HCT116 (cell line): ENCODE data around the gene MAST4. TPM values are rescaled to one million over a fixed set of nuclear protein-coding genes. Genes with fewer than 3 reads are reported as not detected.

Experiments used
- ATAC-seq: fragments of 200-7000 bp; cut with Tn5 transposase; 2 replicates; pipeline ENCODE4 v1.9.1; 2020; ENCODE audit warnings: mild to moderate bottlenecking, moderate library complexity
- BruUV-seq: library from RNA; stranded (reverse); fragments of 400-500 nt; replicated peaks from 2 replicates; lab custom pipeline; 2021; lab: Mats Ljungman, UMichigan
- CTCF ChIA-PET: fragments of 300-600 bp; sonication (Branson Sonifier 250); formaldehyde crosslinking; loops from one replicate; lab custom pipeline; 2021; ENCODE audit warnings: antibody characterized with exemption; lab: Charles Lee
- POLR2A ChIA-PET: fragments of 300-600, 350-600 bp; sonication (Branson Sonifier 250); formaldehyde crosslinking; loops from one replicate; lab custom pipeline; 2021; ENCODE audit warnings: antibody characterized with exemption; lab: Charles Lee
- RAD21 ChIA-PET, 2 experiments: fragments of 300-600 bp; sonication (Branson Sonifier 250); formaldehyde crosslinking; loops; one replicate each; lab custom pipeline; 2023; ENCODE audit warnings: low total read pairs in 2 of 2; ENCODE audit not compliant: uncharacterized antibody in 2 of 2, unreplicated experiment in 2 of 2, low non-redundant PET in 1 of 2; lab: Charles Lee
- DNase-seq: peaks from one replicate; pipeline ENCODE4 v3.0.0-alpha.2; 2010; ENCODE audit warnings: low read depth, low spot score
- H2AFZ ChIP-seq: fragments of 200-600 bp; shearing (Covaris generic), sonication (generic); 2 replicates; pipeline ENCODE4 v1.6.1; 2017; ENCODE audit warnings: low read depth, mixed run types, mixed read lengths, antibody characterized with exemption, low read length; ENCODE audit not compliant: poor library complexity, severe bottlenecking
- H3K27ac ChIP-seq: 2 replicates; pipeline ENCODE4 v1.5.1; 2012; ENCODE audit warnings: low read depth, low read length
- H3K27me3 ChIP-seq: fragments of 200-600 bp; sonication (generic); 2 replicates; pipeline ENCODE4 v1.6.1; 2016; ENCODE audit warnings: mixed run types, low read length, mixed read lengths; ENCODE audit not compliant: insufficient read depth
- H3K36me3 ChIP-seq, 2 experiments: fragments of 200-500 bp in 1 of 2; fragments of 200-600 bp in 1 of 2; sonication (Bioruptor generic) in 1 of 2; sonication (generic) in 1 of 2; 2 replicates each; pipeline versions ENCODE4 v1.5.1 to v1.6.1; 2014 to 2016; ENCODE audit warnings: low read length in 2 of 2, inconsistent platforms in 1 of 2, mixed read lengths in 1 of 2, mixed run types in 1 of 2; ENCODE audit not compliant: insufficient read depth in 2 of 2, control insufficient read depth in 1 of 2
- H3K4me1 ChIP-seq, 2 experiments: fragments of 200-600 bp in 1 of 2; sonication (generic) in 1 of 2; 2 replicates each; pipeline versions ENCODE4 v1.5.1 to v1.6.1; 2012 to 2017; ENCODE audit warnings: low read length in 2 of 2, inconsistent platforms in 1 of 2, mild to moderate bottlenecking in 1 of 2, mixed read lengths in 1 of 2, mixed run types in 1 of 2, moderate library complexity in 1 of 2; ENCODE audit not compliant: insufficient read depth in 2 of 2, control insufficient read depth in 1 of 2
- H3K4me2 ChIP-seq: fragments of 200-600 bp; sonication (generic); 2 replicates; pipeline ENCODE4 v1.6.1; 2017; ENCODE audit warnings: mixed run types, low read length, mixed read lengths
- H3K4me3 ChIP-seq, 2 experiments: fragments of 200-600 bp in 1 of 2; sonication (generic) in 1 of 2; replicated peaks in 1 of 2; 2 replicates each; pipeline ENCODE4 v1.5.1; 2011 to 2016; ENCODE audit warnings: low read length in 2 of 2, control low read depth in 1 of 2, low read depth in 1 of 2, mild to moderate bottlenecking in 1 of 2, mixed read lengths in 1 of 2, mixed run types in 1 of 2
- H3K79me2 ChIP-seq: fragments of 200-600 bp; sonication (generic); 2 replicates; pipeline ENCODE4 v1.6.1; 2017; ENCODE audit warnings: mild to moderate bottlenecking, mixed run types, low read length, moderate library complexity, mixed read lengths; ENCODE audit not compliant: insufficient read depth
- H3K9ac ChIP-seq: fragments of 200-600 bp; sonication (generic); 2 replicates; pipeline ENCODE4 v1.6.1; 2016; ENCODE audit warnings: low read length, mixed read lengths
- H3K9me2 ChIP-seq: fragments of 200-600 bp; sonication (generic), shearing (Covaris generic); 2 replicates; pipeline ENCODE4 v1.6.1; 2017; ENCODE audit warnings: mixed run types, mild to moderate bottlenecking, moderate library complexity; ENCODE audit not compliant: insufficient read depth
- H3K9me3 ChIP-seq, 2 experiments: fragments of 200-500 bp in 1 of 2; fragments of 200-600 bp in 1 of 2; sonication (Bioruptor generic) in 1 of 2; sonication (generic) in 1 of 2; 2 replicates each; pipeline ENCODE4 v1.6.1; 2014 to 2017; ENCODE audit warnings: low read length in 2 of 2, mixed read lengths in 2 of 2, inconsistent platforms in 1 of 2, low read depth in 1 of 2, mild to moderate bottlenecking in 1 of 2, mixed run types in 1 of 2, moderate library complexity in 1 of 2; ENCODE audit not compliant: control insufficient read depth in 1 of 2, insufficient read depth in 1 of 2
- H4K20me1 ChIP-seq: fragments of 200-600 bp; sonication (generic), shearing (Covaris generic); 2 replicates; pipeline ENCODE4 v1.6.1; 2017; ENCODE audit warnings: mixed run types, mild to moderate bottlenecking, moderate library complexity; ENCODE audit not compliant: insufficient read depth
- CTCF ChIP-seq, 3 experiments: fragments of 200-600 bp in 1 of 3; sonication (generic) in 1 of 3; IDR thresholded peaks in 2 of 3; conservative IDR thresholded peaks in 1 of 3; 2 replicates each; pipeline ENCODE4 v1.5.1; 2012 to 2017; ENCODE audit warnings: low read depth in 2 of 3, low read length in 2 of 3, antibody characterized with exemption in 1 of 3, borderline replicate concordance in 1 of 3, control low read depth in 1 of 3, mild to moderate bottlenecking in 1 of 3, mixed read lengths in 1 of 3, mixed run types in 1 of 3, moderate library complexity in 1 of 3; ENCODE audit not compliant: insufficient read depth in 1 of 3
- FOSL1 ChIP-seq: IDR thresholded peaks from 2 replicates; pipeline ENCODE4 v1.6.1; 2012; ENCODE audit warnings: low read depth
- JUND ChIP-seq: IDR thresholded peaks from 2 replicates; pipeline ENCODE4 v1.6.1; 2012
- POLR2A ChIP-seq: IDR thresholded peaks from 2 replicates; pipeline ENCODE4 v1.7.0; 2011; ENCODE audit warnings: borderline replicate concordance; ENCODE audit not compliant: insufficient read depth, insufficient read length; ENCODE audit errors: extremely low read depth
- POLR2AphosphoS5 ChIP-seq: IDR thresholded peaks from 2 replicates; pipeline ENCODE4 v1.6.1; 2011; ENCODE audit warnings: mild to moderate bottlenecking, low read depth, low read length, moderate library complexity
- RAD21 ChIP-seq: IDR thresholded peaks from 2 replicates; pipeline ENCODE4 v1.6.1; 2012; ENCODE audit warnings: low read depth, mild to moderate bottlenecking
- SIN3A ChIP-seq: IDR thresholded peaks from 2 replicates; pipeline ENCODE4 v1.6.1; 2012; ENCODE audit warnings: low read depth
- SP1 ChIP-seq: IDR thresholded peaks from 2 replicates; pipeline ENCODE4 v1.6.1; 2012; ENCODE audit warnings: low read depth
- TCF7L2 ChIP-seq: IDR thresholded peaks from 2 replicates; pipeline ENCODE4 v1.7.0; 2011; ENCODE audit warnings: borderline replicate concordance, inconsistent platforms; ENCODE audit not compliant: insufficient read depth, insufficient read length; ENCODE audit errors: extremely low read depth
- YY1 ChIP-seq: IDR thresholded peaks from 2 replicates; pipeline ENCODE4 v1.6.1; 2011; ENCODE audit warnings: low read length, low read depth, moderate library complexity, mild to moderate bottlenecking; ENCODE audit not compliant: insufficient replicate concordance; ENCODE audit errors: extremely low read depth
- ZFX ChIP-seq: fragments of 450-650 bp; IDR thresholded peaks from 2 replicates; pipeline ENCODE4 v1.6.1; 2017
- ZNF274 ChIP-seq: fragments of 200-500 bp; sonication (Bioruptor generic); IDR thresholded peaks from 2 replicates; pipeline ENCODE4 v1.6.1; 2014; ENCODE audit warnings: mild to moderate bottlenecking, low read depth, low read length, inconsistent platforms
- intact Hi-C: fragments of 100-400 bp; cut with micrococcal nuclease; formaldehyde crosslinking; loops from 2 replicates; pipeline ENCODE4 v1.10.0; 2022
- total RNA-seq: library from RNA; stranded (reverse); gene quantifications from one replicate; pipeline ENCODE4 v1.2.1, GENCODE V29; 2021; ENCODE audit not compliant: unreplicated experiment
- TF ChIP-seq, protein P1 (sequence below): IDR thresholded peaks from 2 replicates; pipeline ENCODE4 v1.6.1; 2012; ENCODE audit warnings: low read depth

MAST4 gene
- total RNA-seq, 1 experiment from 2014 or later: 1.1 TPM

DNA sequence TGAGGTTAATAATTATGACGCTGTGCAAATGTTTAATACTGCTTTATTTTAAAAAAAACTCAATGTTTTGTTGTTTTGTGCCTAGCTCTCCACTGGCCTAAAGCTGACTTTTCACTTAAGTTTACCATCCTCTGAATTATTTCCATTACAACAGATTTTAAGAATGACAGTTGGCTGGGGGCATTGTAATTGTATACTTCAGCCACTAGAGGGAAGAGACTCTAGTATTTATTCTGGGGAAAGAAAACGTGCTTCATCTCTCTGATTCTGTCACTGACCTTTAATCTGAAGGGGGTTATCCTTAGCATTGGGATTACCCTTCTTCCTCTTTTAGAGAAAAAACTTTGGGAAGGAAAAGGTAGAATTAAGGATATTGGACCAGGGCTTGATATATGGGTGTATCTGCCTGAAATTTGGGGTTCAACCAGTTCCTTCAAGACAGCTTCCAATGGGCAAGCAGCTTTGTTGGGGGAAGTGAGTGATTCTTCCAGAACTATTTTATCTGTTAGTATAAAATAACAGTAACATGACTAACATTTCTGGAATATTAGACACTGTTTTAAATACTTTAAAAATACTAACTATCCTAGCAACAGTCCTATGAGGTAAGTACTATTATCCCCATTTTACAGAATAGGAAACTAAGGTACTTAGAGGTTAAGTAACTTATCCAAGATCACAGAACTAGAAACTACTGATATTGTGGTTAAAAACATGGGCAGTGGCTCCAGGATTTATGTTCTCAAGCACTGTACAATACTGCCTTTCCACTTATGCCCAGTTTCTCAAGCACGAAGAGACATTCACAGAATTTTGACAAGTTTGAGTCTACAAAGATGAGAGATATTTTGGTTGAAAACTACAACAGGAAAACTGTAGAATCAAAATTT lies 392.0 kb downstream of the MAST4 start:
- Histone ChIP-seq H2AFZ (peak overlapping the region; percentile 37), H3K4me2 (no peak overlapping the region), H3K9me2 (no peaks in the 10 kb centered on the region), H3K4me1 (no peaks in the 10 kb centered on the region), H3K27me3 (peaks cover 50% of the 10 kb centered on the region), H3K27ac (no peak overlapping the region), H3K4me3 (no peak overlapping the region), H3K9ac (no peak overlapping the region), H4K20me1 (no peaks in the 10 kb centered on the region), H3K79me2 (no peaks in the 10 kb centered on the region), H3K36me3 (no peaks in the 10 kb centered on the region), H3K9me3 (no peaks in the 10 kb centered on the region)
- POLR2A ChIA-PET: no interaction called here
- intact Hi-C loops: loop anchor here (1.0 to 5.0 kb wide), 3 partner anchors 16 to 219 kb away; no protein-coding TSS in a partner anchor
- DNase-seq (no peak), ATAC-seq (peak; percentile 70; the same call in 1 of the 2 replicates)
- peak; percentile 38; the same call in 1 of the 2 replicates for TF ChIP-seq RAD21
- TF ChIP-seq ZFX: no peak
- no peak for TF ChIP-seq ZNF274
- TF ChIP-seq FOSL1: no peak
- no peak for TF ChIP-seq TCF7L2
- TF ChIP-seq POLR2AphosphoS5: no peak
- TF ChIP-seq SP1: no peak
- TF ChIP-seq POLR2A: no peak
- TF ChIP-seq SIN3A: no peak
- TF ChIP-seq JUND: no peak
- TF ChIP-seq YY1: no peak
- TF ChIP-seq, protein P1, sequence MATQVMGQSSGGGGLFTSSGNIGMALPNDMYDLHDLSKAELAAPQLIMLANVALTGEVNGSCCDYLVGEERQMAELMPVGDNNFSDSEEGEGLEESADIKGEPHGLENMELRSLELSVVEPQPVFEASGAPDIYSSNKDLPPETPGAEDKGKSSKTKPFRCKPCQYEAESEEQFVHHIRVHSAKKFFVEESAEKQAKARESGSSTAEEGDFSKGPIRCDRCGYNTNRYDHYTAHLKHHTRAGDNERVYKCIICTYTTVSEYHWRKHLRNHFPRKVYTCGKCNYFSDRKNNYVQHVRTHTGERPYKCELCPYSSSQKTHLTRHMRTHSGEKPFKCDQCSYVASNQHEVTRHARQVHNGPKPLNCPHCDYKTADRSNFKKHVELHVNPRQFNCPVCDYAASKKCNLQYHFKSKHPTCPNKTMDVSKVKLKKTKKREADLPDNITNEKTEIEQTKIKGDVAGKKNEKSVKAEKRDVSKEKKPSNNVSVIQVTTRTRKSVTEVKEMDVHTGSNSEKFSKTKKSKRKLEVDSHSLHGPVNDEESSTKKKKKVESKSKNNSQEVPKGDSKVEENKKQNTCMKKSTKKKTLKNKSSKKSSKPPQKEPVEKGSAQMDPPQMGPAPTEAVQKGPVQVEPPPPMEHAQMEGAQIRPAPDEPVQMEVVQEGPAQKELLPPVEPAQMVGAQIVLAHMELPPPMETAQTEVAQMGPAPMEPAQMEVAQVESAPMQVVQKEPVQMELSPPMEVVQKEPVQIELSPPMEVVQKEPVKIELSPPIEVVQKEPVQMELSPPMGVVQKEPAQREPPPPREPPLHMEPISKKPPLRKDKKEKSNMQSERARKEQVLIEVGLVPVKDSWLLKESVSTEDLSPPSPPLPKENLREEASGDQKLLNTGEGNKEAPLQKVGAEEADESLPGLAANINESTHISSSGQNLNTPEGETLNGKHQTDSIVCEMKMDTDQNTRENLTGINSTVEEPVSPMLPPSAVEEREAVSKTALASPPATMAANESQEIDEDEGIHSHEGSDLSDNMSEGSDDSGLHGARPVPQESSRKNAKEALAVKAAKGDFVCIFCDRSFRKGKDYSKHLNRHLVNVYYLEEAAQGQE: no peak
- peak; percentile 26 to 84 (median 75); a peak in 5 of 6 replicates for TF ChIP-seq CTCF (IDR thresholded peaks at IDR 0.05 in 2 of 3, conservative IDR thresholded peaks at IDR 0.05 in 1 of 3; ENCODE audit: borderline replicate concordance in 1 of 3, insufficient read depth in 1 of 3, low read depth in 2 of 3, low read length in 2 of 3)
- RAD21 ChIA-PET: no interaction called here
- no TSS peak for BruUV-seq
- CTCF ChIA-PET: interaction anchor here (0.6 to 1.1 kb wide), 2 partner anchors 10 to 1283 kb away, joined by 3 read pairs; no protein-coding TSS in a partner anchor
